K562 (cell line): ENCODE data around the gene CRACDL.

Source experiments
- CREM ChIP-seq: IDR thresholded peaks from 2 replicates; pipeline ENCODE4 v1.6.1; 2014; ENCODE audit warnings: antibody characterized with exemption, low read depth
- CTCF ChIP-seq, 3 experiments: IDR thresholded peaks in 2 of 3; conservative IDR thresholded peaks in 1 of 3; 2 replicates each; pipeline ENCODE4 v1.5.1; 2011 to 2012; ENCODE audit warnings: low read length in 3 of 3, mild to moderate bottlenecking in 3 of 3, control low read depth in 2 of 3, improper control_type of control experiment in 1 of 3, inconsistent platforms in 1 of 3, low read depth in 1 of 3, mixed read lengths in 1 of 3, moderate library complexity in 1 of 3; ENCODE audit not compliant: insufficient read depth in 2 of 3
- GTF2E2 ChIP-seq: fragments of 200-800 bp; sonication (Bioruptor generic); IDR thresholded peaks from 2 replicates; pipeline ENCODE4 v1.6.1; 2016; ENCODE audit warnings: missing genetic modification characterization, missing compliant biosample characterization
- NFE2L1 ChIP-seq: fragments of 450-650 bp; IDR thresholded peaks from 2 replicates; pipeline ENCODE4 v1.6.1; 2016; ENCODE audit warnings: missing genetic modification characterization, low read depth, mild to moderate bottlenecking, missing compliant biosample characterization, moderate library complexity, borderline replicate concordance
- SP1 ChIP-seq: sonication (generic); formaldehyde crosslinking; IDR thresholded peaks from 2 replicates; pipeline ENCODE4 v1.8.1; 2022; ENCODE audit warnings: mild to moderate bottlenecking, missing genetic modification reagents
- SREBF2 ChIP-seq: sonication (generic); formaldehyde crosslinking; IDR thresholded peaks from 2 replicates; pipeline ENCODE4 v1.4.0; 2020; ENCODE audit warnings: mild to moderate bottlenecking, missing genetic modification reagents
- ZNF518B ChIP-seq: fragments of 250-450 bp; sonication (Bioruptor Pico); IDR thresholded peaks from 2 replicates; pipeline ENCODE4 v1.5.0; 2021; ENCODE audit warnings: mild to moderate bottlenecking, moderate library complexity

GRCh38 chr2:98753801-98754200 lies 182.2 kb downstream of the CRACDL start:
- TF ChIP-seq CTCF (IDR thresholded peaks at IDR 0.05 in 2 of 3, conservative IDR thresholded peaks at IDR 0.05 in 1 of 3; ENCODE audit: insufficient read depth in 2 of 3, low read depth in 1 of 3, low read length in 3 of 3): no peak
- TF ChIP-seq NFE2L1: no peak
- no peak for TF ChIP-seq SP1 (CRISPR knock-in tag)
- no peak for TF ChIP-seq CREM
- no peak for TF ChIP-seq ZNF518B (CRISPR knock-in tag)
- TF ChIP-seq SREBF2: no peak
- TF ChIP-seq GTF2E2: no peak
